Measurements from ENCODE around the gene ADAMTSL3.

The ADAMTSL3 gene

GRCh38 chr15:83843471-83843871 lies 189.5 kb downstream of the ADAMTSL3 start:
- no peak for DNase-seq

GRCh38 chr15:83844742-83845141 lies 190.8 kb downstream of the ADAMTSL3 start:
- no peak for DNase-seq

GRCh38 chr15:83845230-83845629 lies 191.3 kb downstream of the ADAMTSL3 start:
- no peak for DNase-seq

GRCh38 chr15:83846847-83847246 lies 192.9 kb downstream of the ADAMTSL3 start:
- DNase-seq: no peak

DNA sequence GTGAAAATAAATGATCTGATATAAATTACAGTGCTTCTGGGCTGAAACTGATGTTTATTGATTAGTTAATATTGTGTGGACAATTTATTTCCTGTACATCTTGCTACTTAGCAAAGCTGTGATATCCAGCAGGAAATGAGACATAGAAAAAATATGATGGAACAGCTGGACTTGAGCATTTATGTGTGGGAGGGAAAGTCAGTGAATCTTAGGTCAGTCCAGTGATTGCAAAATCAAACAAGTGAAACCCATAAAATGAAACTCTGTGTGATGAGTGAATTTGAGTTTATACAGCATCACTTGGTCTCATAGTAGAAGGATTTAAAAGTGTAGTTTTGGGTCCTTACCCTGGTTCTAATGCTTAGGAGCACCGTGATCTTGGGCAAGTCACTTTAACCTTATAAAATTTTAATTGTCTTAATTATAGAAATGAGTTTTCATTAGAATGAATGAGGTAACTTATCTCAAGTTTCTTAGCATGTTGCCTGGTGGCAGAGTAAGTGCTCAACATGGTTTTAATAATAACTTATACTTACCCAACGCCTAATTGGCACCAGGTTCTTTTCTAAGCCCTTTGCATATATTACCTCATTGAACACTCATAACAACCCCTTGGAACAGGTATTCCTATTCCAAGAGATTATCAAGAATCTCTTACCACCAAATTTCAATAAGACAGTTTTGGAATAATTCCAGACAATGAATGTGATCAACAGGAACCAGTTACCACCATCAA lies 194.6 kb downstream of the ADAMTSL3 start:
- no peak for DNase-seq

- DNase-seq: no peak
These were observed 196.1 kb downstream of the ADAMTSL3 start for GRCh38 chr15:83850015-83850414.

- no peak for DNase-seq
These were observed 196.8 kb downstream of the ADAMTSL3 start for GRCh38 chr15:83850501-83851245.

- no peak for DNase-seq
These were observed 199.3 kb downstream of the ADAMTSL3 start for GRCh38 chr15:83853232-83853631.

DNA sequence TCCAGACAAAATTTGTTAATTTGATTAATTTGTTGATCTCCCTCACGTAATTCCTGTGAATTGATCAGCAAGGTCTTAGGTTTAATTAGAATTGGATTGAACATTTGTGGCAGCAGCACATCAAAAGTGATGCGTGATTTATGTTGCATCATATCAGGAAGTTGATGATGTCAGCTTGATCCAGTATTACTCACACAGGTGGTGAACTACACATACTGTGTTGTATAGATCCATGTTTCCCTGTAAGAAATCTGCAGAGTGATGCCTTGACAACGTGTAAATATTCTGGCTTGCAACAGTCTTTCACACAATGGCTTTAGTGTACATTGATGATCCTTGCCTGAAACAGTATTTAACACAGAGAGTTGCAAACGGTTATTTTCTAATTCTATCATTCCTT lies 200.4 kb downstream of the ADAMTSL3 start:
- DNase-seq: no peak

DNA sequence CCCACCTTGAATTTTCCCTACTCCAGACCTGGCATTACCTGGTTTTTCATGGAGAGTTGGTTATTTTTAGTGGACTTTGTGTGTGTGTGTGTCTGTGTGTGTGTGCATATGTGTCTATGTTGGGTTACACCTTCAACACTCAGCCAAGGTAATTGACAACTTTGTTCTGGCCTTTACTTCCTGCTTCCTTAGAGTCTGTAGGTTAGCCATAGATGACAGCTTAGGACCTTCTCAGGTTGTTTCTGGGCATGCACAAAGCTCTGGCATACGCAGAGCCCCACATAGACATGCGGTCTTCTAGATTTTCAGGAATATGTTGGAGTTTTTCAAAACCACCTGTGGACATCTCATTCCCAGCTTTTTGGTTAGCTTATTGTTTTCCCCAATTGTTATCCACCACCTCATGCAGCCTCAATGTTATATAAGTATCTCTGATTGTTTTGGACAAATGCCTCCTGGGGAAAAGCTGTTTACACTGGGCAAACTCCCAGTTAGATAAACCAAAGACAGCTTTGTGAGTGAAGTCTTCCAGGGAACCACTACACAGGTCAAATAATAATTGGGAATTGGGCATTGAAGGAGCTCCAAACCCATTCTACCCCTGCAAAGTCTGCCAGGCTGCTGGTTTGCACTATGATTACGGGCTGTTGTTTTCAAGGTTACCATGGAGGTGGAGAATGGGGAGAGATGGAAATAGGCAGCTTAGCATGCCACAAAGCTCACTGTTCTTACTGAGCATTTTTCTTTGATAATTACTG lies 201.2 kb downstream of the ADAMTSL3 start:
- DNase-seq: no peak

- DNase-seq: no peak
These were observed 202.0 kb downstream of the ADAMTSL3 start for GRCh38 chr15:83855956-83856355.

GRCh38 chr15:83858820-83859505 lies 205.0 kb downstream of the ADAMTSL3 start:
- no peak for DNase-seq

DNA sequence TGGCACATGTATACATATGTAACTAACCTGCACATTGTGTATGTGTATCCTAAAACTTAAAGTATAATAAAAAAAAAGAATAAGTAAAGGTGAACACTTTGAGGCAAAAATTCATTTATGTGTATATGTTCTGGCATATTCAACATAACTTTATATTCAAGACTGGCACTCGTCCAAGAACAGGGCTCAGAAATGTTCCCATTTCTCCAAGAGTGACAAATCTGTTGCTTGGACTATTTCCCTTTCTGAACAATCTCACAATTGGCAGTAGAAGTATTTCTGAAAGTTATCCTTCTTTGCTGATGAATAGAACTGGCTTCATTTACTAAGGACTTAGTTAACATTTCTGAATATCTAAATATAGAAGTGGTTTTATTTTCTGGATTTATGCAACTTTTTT lies 212.8 kb downstream of the ADAMTSL3 start:
- no peak for DNase-seq

DNA sequence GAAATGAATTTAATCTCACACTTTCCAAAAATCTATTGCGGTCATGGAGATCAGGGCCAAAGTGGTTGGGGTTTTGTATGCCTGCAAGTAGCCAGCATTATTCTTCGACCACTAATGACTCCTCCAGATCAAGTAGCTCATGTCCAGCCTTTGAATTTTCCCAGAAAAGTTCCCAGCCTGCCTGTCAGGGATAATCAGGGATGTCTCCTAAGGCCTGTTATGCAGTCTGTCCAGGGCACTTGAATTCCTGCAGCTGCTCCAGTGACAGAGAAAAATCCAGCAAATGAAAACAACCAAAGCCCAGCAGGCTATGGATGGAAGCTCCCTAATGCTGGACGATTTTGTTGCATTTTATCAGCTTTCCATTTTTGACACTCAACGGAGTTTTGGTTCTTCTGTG lies 215.4 kb downstream of the ADAMTSL3 start:
- no peak for DNase-seq

GRCh38 chr15:83871808-83872559 lies 218.1 kb downstream of the ADAMTSL3 start:
- DNase-seq: no peak

DNA sequence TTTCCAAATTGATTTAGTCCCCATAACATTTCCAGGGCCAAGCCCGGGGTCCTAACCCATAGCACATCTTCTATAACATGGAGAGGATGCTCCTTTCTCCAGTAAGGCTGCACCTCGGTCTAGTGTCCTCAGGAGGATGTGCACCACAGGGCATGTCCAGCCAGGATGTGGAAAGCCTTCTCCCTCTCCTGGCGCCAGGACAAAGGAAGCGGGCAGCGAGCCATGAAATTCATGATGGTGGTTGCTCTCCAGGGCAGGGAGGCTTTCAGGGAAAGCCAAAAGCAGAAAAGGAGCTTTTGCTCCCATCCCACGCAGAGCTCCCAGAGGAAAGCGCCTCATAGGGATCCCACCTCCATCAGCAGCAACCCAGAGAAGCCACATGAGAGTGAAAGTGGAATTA lies 220.0 kb downstream of the ADAMTSL3 start:
- no peak for DNase-seq

- no peak for DNase-seq
These were observed 226.6 kb downstream of the ADAMTSL3 start for GRCh38 chr15:83880529-83880928.

DNA sequence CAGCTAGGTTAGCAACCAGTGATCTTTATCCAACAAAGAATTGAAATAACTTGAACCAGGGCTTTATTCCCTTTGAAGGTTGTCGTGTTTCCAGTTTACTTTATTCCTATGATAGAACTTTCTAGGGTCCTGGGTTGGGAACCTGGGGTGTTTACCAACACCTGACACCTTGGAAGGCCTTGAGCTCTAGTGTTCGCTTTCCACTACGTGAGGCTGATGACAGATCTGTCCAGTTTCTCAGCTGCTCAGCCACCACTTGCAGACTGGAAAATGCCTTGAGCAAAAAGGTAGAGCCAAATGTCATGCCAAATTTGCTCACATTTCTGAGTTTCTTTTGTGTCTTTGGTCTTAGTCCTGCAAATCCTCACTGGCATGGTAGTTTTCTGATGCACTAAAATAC lies 227.2 kb downstream of the ADAMTSL3 start:
- DNase-seq: no peak

DNA sequence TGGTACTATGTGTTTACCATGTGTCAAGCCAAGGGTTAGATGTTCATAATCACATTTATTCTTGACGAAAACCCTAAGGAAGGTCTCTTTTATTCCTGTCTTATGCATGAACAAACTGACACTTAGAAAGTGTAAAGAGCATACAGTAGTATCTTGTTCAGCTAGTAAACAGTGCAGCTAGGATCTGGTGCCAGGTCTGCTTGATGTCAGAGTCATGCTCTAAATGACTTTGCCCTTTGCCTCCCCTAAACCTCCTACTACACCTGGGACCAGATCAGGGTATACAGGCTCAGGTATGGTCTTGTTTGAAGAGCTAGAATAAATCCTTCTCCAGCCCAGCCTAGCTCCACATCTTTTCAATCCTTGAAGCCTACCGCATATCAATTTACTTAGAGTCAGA lies 232.4 kb downstream of the ADAMTSL3 start:
- DNase-seq: no peak

- no peak for DNase-seq
These were observed 233.5 kb downstream of the ADAMTSL3 start for GRCh38 chr15:83887404-83887803.

- DNase-seq: no peak
These were observed 234.0 kb downstream of the ADAMTSL3 start for GRCh38 chr15:83887961-83888360.

DNA sequence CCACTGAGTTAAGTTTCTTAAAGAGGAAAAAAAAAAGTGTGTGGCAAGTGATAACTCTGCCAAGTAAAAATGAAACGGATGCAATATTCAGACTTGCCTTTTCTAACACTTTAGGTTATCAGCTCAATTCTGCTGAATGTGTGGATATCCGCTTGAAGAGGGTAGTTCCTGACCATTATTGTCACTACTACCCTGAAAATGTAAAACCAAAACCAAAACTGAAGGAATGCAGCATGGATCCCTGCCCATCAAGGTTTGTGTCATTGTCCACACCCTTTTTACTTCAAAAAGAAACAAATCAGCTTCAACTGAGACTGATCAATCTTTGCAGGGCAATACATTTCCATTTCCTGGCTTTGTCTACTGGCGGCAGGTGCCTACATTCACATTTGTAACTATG lies 236.1 kb downstream of the ADAMTSL3 start:
- DNase-seq: no peak

Measured in DMS153 (cell line).